HG03064 (cell line): ENCODE results near the gene TAF11L9.
"Not testable (repeated sequence)": the region's sequence is repeated elsewhere in the genome, so short reads cannot be mapped to it uniquely, and the experiment has no call there.

Source experiments
- ATAC-seq: cut with Tn5 transposase; IDR thresholded peaks from one replicate; pipeline ENCODE4 v1.9.1; 2021; ENCODE audit warnings: low read depth; ENCODE audit not compliant: unreplicated experiment

TAF11L9 gene

GRCh38 chr5:17594255-17594654, at the start of gene TAF11L9:
TSS of gene TAF11L9 (minus strand) at chr5:17594394.
- not testable (repeated sequence) for ATAC-seq

- ATAC-seq = no peak
Measured at GRCh38 chr5:17634160-17634559, 40.0 kb upstream of the TAF11L9 start, which contains the start of gene TAF11L14. TSS of gene TAF11L14 (plus strand) at chr5:17634460.

- not testable (repeated sequence) for ATAC-seq
Measured at GRCh38 chr5:17631788-17632187, 37.6 kb upstream of the TAF11L9 start, which contains the start of gene TAF11L13. TSS of gene TAF11L13 (plus strand) at chr5:17632088.

- no peak for ATAC-seq
Measured at GRCh38 chr5:17625686-17626085, 31.5 kb upstream of the TAF11L9 start.

DNA sequence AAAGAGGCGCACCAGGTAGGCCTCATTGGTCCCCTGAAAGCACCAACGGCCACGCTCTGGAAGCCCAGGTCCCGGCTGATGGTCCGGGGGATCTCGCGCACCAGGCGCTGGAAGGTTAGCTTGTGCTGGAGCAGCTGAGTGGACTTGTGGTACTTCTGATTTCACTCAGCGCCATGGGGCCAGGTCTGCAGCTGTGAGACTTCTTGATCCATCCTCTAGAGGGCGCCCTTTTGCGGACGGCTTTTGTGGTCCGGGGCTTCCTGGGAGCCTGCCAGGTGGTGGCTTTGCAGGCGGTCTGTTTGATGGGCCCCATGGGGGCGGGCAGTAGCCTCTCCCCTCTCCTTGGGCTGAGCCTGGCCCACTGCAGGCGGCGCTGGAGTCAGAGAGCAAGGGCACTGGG, 26.4 kb upstream of the TAF11L9 start:
- no peak for ATAC-seq

DNA sequence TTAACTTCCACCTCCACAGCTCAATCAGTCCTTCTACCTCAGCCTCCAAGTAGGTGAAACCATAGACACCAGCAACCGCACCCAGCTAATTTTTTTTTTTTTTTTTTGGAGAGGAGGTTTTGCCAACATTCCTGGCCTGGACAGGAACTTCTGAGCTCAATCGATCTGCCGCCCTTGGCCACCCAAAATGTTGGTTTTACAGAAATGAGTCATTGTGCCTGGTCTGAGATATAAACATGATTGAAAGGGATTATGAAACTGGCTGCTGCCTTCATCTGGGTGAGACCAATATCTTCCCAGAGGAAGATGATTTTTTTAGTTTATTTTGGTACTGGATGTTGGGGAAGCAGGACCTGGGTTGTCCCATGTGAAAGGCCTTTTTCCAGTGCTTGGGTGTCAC, 25.2 kb upstream of the TAF11L9 start:
- ATAC-seq = no peak

GRCh38 chr5:17614872-17615605, 20.8 kb upstream of the TAF11L9 start:
- no peak for ATAC-seq

- not testable (repeated sequence) for ATAC-seq
Measured at GRCh38 chr5:17610092-17610491, 15.9 kb upstream of the TAF11L9 start, which contains the start of gene TAF11L12. TSS of gene TAF11L12 (plus strand) at chr5:17610392.

DNA sequence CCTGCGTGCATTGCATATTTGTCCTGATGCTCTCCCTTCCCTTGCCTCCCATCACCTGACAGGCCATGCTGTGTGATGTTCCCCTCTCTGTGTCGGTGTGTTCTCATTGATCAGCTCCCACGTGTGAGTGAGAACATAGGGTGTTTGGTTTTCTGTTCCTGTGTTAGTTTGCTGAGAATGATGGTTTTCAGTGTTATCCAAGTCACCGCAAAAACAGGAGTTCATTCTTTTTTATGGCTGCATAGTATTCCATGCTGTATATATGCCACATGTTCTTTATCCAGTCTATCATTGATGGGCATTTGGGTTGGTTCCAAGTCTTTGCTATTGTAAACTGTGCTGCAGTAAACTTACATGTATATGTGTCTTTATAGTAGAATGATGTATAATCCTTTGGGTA, 13.3 kb upstream of the TAF11L9 start:
- not testable (repeated sequence) for ATAC-seq

DNA sequence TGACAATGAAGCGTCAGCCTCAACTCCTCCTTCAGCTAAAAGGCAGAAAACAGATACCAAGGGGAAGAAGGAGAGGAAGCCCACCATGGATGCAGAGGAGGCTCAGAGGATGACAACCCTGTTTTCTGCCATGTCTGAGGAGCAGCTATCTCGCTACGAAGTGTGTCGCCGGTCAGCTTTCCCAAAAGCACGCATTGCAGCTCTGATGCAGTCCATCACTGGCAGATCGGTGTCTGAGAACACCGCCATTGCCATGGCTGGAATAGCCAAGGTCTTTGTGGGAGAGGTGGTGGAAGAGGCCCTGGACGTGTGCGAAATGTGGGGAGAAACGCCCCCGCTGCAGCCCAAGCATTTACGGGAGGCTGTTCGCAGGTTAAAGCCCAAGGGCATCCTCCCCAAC, 10.8 kb upstream of the TAF11L9 start:
- no peak for ATAC-seq

DNA sequence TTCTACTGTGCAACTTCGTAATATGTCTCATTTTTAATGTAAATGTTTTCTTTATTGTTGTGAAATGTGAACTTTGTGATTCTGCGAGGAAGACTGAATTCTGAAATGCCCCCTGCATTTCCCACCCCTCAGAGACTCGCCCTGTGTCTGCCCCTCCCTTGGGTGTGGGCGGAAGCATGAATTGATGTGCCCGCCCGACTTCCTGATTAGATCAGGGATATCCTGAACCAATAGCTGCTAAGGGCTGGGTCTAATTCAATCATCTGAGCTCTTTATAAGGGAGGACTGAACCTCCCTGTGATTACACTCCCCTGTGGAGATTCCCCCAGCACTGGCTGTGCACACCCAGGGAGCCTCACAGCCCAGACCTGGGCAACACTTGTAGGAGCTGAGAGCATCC, 9.7 kb upstream of the TAF11L9 start, which contains the start of gene TAF11L11:
TAF11L11 (plus strand) TSS at position 304 of the 400 bp plus-strand sequence.
- ATAC-seq = not testable (repeated sequence)

- not testable (repeated sequence) for ATAC-seq
Measured at GRCh38 chr5:17597728-17598127, 3.5 kb upstream of the TAF11L9 start, which contains the start of gene TAF11L10. TSS of gene TAF11L10 (minus strand) at chr5:17597828.

DNA sequence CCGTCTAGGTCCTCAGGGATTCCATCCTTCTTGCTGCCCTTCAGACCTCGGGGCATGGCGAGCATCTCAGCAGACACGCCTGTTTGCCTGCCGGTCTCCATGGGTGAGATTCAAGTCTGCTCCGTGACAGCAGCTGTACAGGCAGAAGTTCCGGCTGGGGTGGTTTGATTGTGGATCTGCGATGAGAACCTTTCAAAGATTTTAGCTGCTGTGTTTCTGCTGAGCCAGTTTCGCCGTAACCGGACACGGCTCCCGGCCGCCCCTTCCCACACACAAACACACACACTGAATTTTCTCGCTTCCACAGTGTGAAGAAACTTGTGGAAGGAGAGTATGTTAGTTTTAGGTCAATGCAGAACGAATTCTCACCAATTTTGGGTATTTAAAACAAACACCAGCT, 3.3 kb downstream of the TAF11L9 start, which contains the start of gene TAF11L8:
TAF11L8 (minus strand) TSS at position 101 of the 400 bp plus-strand sequence.
- not testable (repeated sequence) for ATAC-seq

DNA sequence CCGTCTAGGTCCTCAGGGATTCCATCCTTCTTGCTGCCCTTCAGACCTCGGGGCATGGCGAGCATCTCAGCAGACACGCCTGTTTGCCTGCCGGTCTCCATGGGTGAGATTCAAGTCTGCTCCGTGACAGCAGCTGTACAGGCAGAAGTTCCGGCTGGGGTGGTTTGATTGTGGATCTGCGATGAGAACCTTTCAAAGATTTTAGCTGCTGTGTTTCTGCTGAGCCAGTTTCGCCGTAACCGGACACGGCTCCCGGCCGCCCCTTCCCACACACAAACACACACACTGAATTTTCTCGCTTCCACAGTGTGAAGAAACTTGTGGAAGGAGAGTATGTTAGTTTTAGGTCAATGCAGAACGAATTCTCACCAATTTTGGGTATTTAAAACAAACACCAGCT, 8.5 kb downstream of the TAF11L9 start, which contains the start of gene TAF11L7:
TAF11L7 (minus strand) TSS at position 101 of the 400 bp plus-strand sequence.
- ATAC-seq = not testable (repeated sequence)
